Epithelial cell of esophagus (primary cell): ENCODE results near the gene NUDT1.
"Not testable (repeated sequence)": the region's sequence is repeated elsewhere in the genome, so short reads cannot be mapped to it uniquely, and the experiment has no call there.

Source experiments
- DNase-seq: peaks from one replicate; pipeline ENCODE4 v3.0.0; 2010; ENCODE audit warnings: low read depth
- H3K4me3 ChIP-seq: 2 replicates; pipeline ENCODE4 v1.5.1; 2011; ENCODE audit warnings: mild to moderate bottlenecking, low read length, control low read depth
- TF ChIP-seq, protein P1 (sequence below): IDR thresholded peaks from 2 replicates; pipeline ENCODE4 v1.5.1; 2011; ENCODE audit warnings: low read depth, mild to moderate bottlenecking, low read length, control low read depth, inconsistent platforms; ENCODE audit not compliant: insufficient read depth; ENCODE audit errors: missing control alignments

The NUDT1 gene

GRCh38 chr7:2258661-2259365, 16.8 kb downstream of the NUDT1 start:
- no peak for DNase-seq
- no peak overlapping the region for H3K4me3 ChIP-seq
- TF ChIP-seq, protein P1, sequence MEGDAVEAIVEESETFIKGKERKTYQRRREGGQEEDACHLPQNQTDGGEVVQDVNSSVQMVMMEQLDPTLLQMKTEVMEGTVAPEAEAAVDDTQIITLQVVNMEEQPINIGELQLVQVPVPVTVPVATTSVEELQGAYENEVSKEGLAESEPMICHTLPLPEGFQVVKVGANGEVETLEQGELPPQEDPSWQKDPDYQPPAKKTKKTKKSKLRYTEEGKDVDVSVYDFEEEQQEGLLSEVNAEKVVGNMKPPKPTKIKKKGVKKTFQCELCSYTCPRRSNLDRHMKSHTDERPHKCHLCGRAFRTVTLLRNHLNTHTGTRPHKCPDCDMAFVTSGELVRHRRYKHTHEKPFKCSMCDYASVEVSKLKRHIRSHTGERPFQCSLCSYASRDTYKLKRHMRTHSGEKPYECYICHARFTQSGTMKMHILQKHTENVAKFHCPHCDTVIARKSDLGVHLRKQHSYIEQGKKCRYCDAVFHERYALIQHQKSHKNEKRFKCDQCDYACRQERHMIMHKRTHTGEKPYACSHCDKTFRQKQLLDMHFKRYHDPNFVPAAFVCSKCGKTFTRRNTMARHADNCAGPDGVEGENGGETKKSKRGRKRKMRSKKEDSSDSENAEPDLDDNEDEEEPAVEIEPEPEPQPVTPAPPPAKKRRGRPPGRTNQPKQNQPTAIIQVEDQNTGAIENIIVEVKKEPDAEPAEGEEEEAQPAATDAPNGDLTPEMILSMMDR = no peak

GRCh38 chr7:2259480-2259879, 17.5 kb downstream of the NUDT1 start:
- no peak overlapping the region for H3K4me3 ChIP-seq
- no peak for DNase-seq
- TF ChIP-seq, protein P1 = no peak

DNA sequence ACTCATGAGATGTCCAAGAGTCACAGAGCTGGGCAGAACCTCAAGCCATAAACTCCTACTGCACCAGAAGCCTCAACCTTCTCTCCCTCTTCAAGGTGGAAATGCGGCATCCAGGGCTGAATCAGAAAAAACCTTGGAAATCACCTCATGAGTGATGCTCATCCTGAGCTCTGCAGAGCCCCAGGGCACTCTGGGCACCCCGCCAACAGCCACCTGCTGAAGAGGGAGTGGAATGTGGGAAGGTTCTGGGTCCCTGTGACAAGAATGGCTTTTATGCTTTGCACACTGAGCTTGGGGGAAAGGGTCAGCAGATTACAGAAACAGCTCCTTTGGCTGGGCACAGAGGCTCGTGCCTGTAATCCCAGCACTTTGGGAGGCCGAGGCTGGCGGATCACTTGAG, 18.8 kb downstream of the NUDT1 start:
- no peak overlapping the region for H3K4me3 ChIP-seq
- TF ChIP-seq, protein P1 = no peak
- peak; percentile 92 for DNase-seq

DNA sequence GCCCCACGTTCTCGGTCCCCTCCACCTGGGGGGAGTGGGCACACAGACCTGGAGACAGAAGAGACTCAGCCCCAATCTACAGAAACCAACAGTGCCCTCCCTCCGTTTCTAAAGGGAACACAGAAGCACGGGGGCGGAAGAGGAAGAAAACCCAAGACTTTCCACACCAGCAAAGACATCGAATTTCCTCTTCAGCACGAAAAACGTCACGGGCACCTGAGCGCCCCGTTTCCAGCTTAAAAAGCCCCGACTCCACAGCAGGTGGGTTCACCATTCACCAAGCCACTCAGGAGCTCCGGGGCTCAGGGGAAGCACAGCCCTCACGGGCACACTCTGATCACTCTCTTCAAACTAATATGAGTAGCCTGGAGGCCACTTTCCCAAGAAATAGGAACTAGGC, 19.6 kb downstream of the NUDT1 start:
- TF ChIP-seq, protein P1 = no peak
- no peak overlapping the region for H3K4me3 ChIP-seq
- DNase-seq = no peak

- TF ChIP-seq, protein P1 = no peak
- no peak overlapping the region for H3K4me3 ChIP-seq
- DNase-seq = no peak
Observed at GRCh38 chr7:2263176-2263575, 21.1 kb downstream of the NUDT1 start.

GRCh38 chr7:2264158-2264557, 22.1 kb downstream of the NUDT1 start:
- TF ChIP-seq, protein P1 = no peak
- DNase-seq = no peak
- no peak overlapping the region for H3K4me3 ChIP-seq

GRCh38 chr7:2266911-2267310, 24.9 kb downstream of the NUDT1 start:
- DNase-seq = peak; percentile 75
- TF ChIP-seq, protein P1 = no peak
- H3K4me3 ChIP-seq = no peak overlapping the region

GRCh38 chr7:2269089-2269990, 27.3 kb downstream of the NUDT1 start:
- DNase-seq, H3K4me3 ChIP-seq: not testable (repeated sequence)
